HG02973 (cell line): ENCODE data around the gene ACKR2.

ENCODE experiments used
- ATAC-seq: cut with Tn5 transposase; IDR thresholded peaks from one replicate; pipeline ENCODE4 v1.9.1; 2021; ENCODE audit warnings: moderate library complexity; ENCODE audit not compliant: unreplicated experiment

ACKR2 gene

GRCh38 chr3:42884324-42884723 is 75.1 kb downstream of the ACKR2 start:
- ATAC-seq: no peak

DNA sequence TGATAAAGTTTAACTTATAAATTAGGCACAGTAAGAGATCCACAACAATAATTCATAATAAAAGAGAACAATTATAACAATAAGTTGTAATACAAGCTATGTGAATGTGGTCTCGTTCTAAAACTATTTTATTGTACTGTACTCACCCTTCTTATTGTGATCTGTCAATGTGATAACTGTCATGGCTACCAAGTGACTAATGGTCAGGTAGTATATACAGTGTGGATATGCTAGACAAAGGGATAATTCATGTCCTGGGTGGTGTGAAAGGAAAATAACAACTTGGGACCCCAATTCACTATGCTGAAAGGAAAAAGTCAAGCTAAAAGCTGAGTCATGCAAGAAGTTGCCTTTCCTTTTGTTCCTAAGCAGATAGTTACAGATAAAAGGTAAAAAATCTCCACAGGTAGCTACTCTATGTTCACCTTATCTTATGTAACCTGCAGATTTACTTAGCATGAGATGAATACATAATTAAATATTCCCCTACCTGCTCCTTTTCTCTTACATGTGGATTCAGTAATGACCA is 77.1 kb downstream of the ACKR2 start:
- no peak for ATAC-seq

GRCh38 chr3:42887084-42887483 is 77.8 kb downstream of the ACKR2 start:
- ATAC-seq: no peak

GRCh38 chr3:42891042-42891441 is 81.8 kb downstream of the ACKR2 start:
- no peak for ATAC-seq

GRCh38 chr3:42892169-42892568 is 82.9 kb downstream of the ACKR2 start:
- ATAC-seq: no peak

DNA sequence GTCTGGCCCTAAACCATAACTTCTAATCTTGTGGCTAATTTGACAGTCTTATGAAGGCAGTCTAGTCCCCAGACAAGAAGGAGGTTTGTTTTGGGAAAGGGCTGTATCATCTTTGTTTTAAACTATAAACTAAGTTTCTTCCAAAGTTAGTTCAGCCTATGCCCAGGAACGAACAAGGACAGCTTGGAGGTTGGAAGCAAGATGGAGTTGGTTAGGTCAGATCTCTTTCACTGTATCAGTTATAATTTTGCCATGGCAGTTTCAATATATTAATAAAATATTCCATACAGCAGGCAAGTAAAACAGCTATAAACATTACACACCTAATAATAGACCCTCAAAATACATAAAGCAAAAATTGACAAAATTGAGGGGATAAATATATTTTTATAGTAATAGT is 83.6 kb downstream of the ACKR2 start:
- no peak for ATAC-seq

- ATAC-seq: no peak
Measured at GRCh38 chr3:42894698-42895579, 85.7 kb downstream of the ACKR2 start.

- no peak for ATAC-seq
Measured at GRCh38 chr3:42895580-42895868, 86.3 kb downstream of the ACKR2 start.

GRCh38 chr3:42898896-42899675 is 89.8 kb downstream of the ACKR2 start:
- no peak for ATAC-seq

- ATAC-seq: no peak
Measured at GRCh38 chr3:42900226-42901072, 91.2 kb downstream of the ACKR2 start.

- ATAC-seq: no peak
Measured at GRCh38 chr3:42901073-42901415, 91.8 kb downstream of the ACKR2 start.

DNA sequence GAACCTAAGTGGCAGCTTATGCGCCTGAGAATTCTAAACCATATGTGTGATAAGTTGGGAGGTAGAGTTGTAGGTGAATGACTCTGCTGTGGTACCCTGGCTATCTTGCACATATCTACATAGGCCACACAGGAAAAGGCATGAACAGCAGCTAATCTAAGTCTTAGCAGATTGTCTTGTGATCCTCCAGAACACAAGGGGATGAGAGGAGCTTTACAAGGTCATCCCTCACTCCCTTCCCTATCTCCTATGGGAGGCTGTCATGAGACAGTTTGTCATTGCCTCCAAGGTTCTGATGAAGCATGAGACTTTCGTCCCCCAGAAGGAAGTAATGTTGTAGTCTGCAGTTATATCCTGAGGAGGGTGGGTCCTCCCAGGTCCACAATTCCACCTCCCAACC is 93.0 kb downstream of the ACKR2 start:
- ATAC-seq: no peak

DNA sequence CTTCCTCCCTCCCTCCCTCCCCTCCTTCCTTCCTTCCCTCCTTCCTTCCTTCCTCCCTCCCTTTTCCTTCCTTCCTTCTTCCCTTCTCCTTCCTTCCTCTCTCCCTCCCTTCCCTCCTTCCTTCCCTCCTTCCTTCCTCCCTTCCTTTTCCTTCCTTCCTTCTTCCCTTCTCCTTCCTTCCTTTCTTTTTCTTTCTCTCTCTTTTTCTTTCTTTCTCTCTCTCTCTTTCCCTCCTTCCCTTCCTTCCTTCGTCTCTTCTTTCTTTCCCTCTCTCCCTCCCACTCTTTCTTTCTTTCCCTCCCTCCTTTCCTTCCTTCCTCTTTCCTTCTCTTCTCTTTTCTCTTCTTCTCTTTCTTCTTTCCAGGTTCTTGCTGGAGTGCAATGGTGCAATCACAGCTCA is 94.8 kb downstream of the ACKR2 start:
- no peak for ATAC-seq

DNA sequence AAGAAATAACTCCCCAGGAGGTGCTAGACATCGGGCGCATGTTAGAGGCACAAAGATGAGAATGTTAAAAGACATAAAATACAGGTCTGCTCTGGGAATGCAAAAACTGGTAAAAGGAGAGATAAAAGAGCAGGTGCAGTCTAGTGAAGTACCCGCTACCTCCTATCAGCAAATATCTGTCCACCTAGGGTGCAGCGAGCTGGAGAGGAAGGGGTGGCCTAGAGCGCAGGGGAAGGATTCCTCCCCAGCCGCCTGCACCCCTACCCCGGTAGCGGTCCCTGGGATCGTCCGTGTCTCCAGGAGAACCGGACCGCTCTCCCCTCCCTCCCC is 96.5 kb downstream of the ACKR2 start:
- ATAC-seq: no peak

- no peak for ATAC-seq
Measured at GRCh38 chr3:42906070-42906847, 97.0 kb downstream of the ACKR2 start, which contains the start of gene ZNF662. TSS of gene ZNF662 (plus strand) at chr3:42906142. CDS start at chr3:42908115, 1,973 bp downstream.

DNA sequence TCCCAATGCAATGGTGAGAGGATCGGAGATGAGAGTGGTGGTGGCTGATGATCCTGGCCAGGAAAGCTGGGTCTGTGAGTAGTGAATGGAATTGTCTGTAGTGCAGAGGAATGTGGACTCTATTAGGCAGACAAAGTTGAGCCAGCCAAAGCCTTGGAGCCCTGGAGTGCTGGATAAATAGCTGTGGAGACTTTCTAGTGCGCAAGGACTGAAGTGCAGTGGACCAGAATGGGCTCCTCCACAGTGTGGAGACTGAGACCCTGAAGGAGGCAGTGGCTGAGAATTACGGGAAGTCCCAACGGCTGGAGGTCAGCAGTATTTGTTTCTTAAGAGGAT is 97.6 kb downstream of the ACKR2 start:
- no peak for ATAC-seq

DNA sequence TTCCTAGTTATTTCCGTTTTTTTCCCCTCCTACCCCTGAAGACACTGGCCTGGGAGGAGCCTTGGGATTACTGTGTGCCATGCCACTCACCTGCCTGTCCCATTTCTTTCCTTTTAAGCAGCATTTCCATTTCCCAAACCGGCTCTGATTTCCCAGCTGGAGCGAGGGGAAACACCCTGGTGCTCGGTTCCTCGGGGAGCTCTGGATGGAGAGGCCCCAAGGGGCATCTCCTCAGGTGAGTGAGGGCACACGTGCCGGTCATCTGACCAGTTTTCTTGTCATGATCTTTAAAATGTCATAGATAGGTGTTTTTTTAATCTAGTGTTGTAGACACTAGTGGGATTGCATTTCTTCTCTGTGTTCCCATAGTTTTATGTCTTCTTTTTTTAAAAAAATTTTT is 99.4 kb downstream of the ACKR2 start:
- no peak for ATAC-seq

GRCh38 chr3:42911551-42911950 is 102.3 kb downstream of the ACKR2 start:
- no peak for ATAC-seq

GRCh38 chr3:42914771-42915515 is 105.7 kb downstream of the ACKR2 start:
- ATAC-seq: no peak
